Body of pancreas (tissue), 4 donors: ENCODE results near the gene GALNT9.

ENCODE experiments used
- CTCF ChIP-seq, 7 experiments: fragments of 450-650 bp in 4 of 7; fragments of 200-600 bp in 3 of 7; sonication (generic) in 3 of 7; IDR thresholded peaks; one replicate each; pipeline ENCODE4 v1.5.1; 2016 to 2019; ENCODE audit warnings: antibody characterized with exemption in 7 of 7
- POLR2A ChIP-seq, 3 donors: fragments of 450-650 bp; IDR thresholded peaks; one replicate each; pipeline ENCODE4 v1.6.1; 2016; ENCODE audit warnings: antibody characterized with exemption in 3 of 3, mild to moderate bottlenecking in 2 of 3

- TF ChIP-seq CTCF (IDR thresholded peaks at IDR 0.05) (no peak), POLR2A (IDR thresholded peaks at IDR 0.05) (no peak)
These were observed 165.0 kb downstream of the GALNT9 start for GRCh38 chr12:132164426-132164825.
